Measurements from ENCODE around the gene SEPTIN2. TPM values are rescaled to one million over a fixed set of nuclear protein-coding genes. Genes with fewer than 3 reads are reported as not detected.

SEPTIN2 gene
- total and polyA plus RNA-seq, 10 of the 15 experiments (the other 5 are each of a cell fraction or from before 2014, with no cell fraction given): 169 to 474 (median 269) TPM

DNA sequence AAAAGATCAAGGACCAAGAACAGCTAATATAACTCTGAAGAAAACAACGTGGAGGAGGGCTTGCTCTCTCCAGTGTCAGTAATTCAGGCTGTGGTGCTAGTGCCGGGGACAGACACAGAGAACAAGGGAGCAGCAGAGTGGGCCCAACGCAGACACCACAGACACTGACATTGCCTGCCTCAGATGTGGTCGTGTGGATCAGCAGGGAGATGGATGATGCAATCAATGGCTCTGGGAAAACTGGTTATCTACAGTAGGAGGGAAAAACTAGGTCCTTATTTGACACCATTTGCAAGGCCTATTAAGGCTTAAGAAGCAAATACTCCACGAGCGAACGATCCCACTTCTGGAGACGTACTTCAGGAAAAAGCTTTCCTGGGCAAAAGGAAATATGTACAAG lies 36.3 kb upstream of the SEPTIN2 start:
- ChIA-PET POLR2A (interaction anchor here (0.6 to 1.6 kb wide), 3 partner anchors 31 to 45 kb away, joined by 3 read pairs; no protein-coding TSS in a partner anchor), CTCF (interaction anchor here (1.2 to 1.9 kb wide), 4 partner anchors 13 to 112 kb away, joined by 3 to 5 read pairs (median 4); no protein-coding TSS in a partner anchor)
- no peak for FAIRE-seq

DNA sequence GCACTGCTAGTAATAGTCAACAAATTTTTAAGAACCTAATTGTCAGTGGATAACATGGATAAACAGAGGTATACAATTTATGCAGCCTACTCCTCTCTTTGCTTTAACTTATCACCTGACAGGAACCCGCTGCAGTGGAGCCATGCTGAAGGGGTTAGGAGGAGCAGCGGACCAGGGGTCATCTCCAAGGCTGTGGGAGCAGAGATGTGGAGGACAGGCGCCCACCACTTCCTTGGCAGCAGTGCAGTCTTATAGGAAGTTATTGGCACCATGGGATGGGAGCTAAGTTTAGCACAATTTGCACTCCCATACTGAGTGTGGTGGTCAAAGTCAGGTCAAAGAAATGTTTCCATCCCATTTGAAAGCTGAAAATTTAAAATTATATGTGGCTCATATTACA lies 35.9 kb upstream of the SEPTIN2 start:
- in situ Hi-C loops (cut with MboI) (no loop called here), intact Hi-C loops (cut with micrococcal nuclease; ENCODE audit: unreplicated experiment) (no loop called here)
- BruUV-seq (replicated peaks): no TSS peak
- no peak overlapping the region for H3K4me3 ChIP-seq
- H3K9me3 ChIP-seq (replicated peaks; ENCODE audit: control insufficient read depth, insufficient read depth, low read length): no peaks in the 10 kb centered on the region; the same call in 2 of the 3 replicates
- ATAC-seq: peak; percentile 19
- peak overlapping the region; percentile 39 for H3K4me2 ChIP-seq (ENCODE audit: control insufficient read depth, insufficient read depth)
- H3K79me2 ChIP-seq (ENCODE audit: control insufficient read depth, insufficient read depth, low read length): peaks cover 74% of the 10 kb centered on the region
- ChIA-PET POLR2A (interaction anchor here (0.6 to 1.6 kb wide), 3 partner anchors 31 to 44 kb away, joined by 3 read pairs; no protein-coding TSS in a partner anchor), CTCF (interaction anchor here (1.2 to 1.9 kb wide), 4 partner anchors 13 to 112 kb away, joined by 3 to 5 read pairs (median 4); no protein-coding TSS in a partner anchor), RAD21 (ENCODE audit: unreplicated experiment) (interaction anchor here (1.1 to 1.6 kb wide), 2 partner anchors 42 to 83 kb away, joined by 3 read pairs; no protein-coding TSS in a partner anchor), SMC1A (ENCODE audit: uncharacterized antibody, unreplicated experiment) (interaction anchor here (0.7 to 1.6 kb wide), 5 partner anchors 10 to 61 kb away, joined by 3 to 11 read pairs (median 4); no protein-coding TSS in a partner anchor)
- H3K27ac ChIP-seq (ENCODE audit: control insufficient read depth, insufficient read depth): peak overlapping the region; percentile 2; the same call in 1 of the 2 replicates
- H3K27me3 ChIP-seq (replicated peaks in 1 of 2; ENCODE audit: control insufficient read depth in 2 of 2, insufficient read depth in 2 of 2, low read length in 1 of 2): no peaks in the 10 kb centered on the region
- no peak for FAIRE-seq
- no peak overlapping the region for H3K9ac ChIP-seq (ENCODE audit: control insufficient read depth, insufficient read depth, low read length)
- DNase-seq (ENCODE audit: low read depth, low spot score): no peak
- H3K4me1 ChIP-seq (ENCODE audit: control insufficient read depth, insufficient read depth, low read length): peaks cover 12% of the 10 kb centered on the region
- no peaks in the 10 kb centered on the region for H4K20me1 ChIP-seq (ENCODE audit: control insufficient read depth, insufficient read depth)
- no peak overlapping the region for H2AFZ ChIP-seq (ENCODE audit: control insufficient read depth, low read depth, low read length)
- H3K36me3 ChIP-seq (ENCODE audit: control insufficient read depth in 2 of 2, insufficient read depth in 2 of 2, low read length in 1 of 2): peaks cover 0 to 2% of the 10 kb centered on the region in 2 experiments; a peak in 3 of 4 replicates
- 75% methylated on average over 3 of the region's 3 CpGs for WGBS (ENCODE audit: insufficient coverage, insufficient replicate concordance, low lambda C conversion rate, missing lambda C conversion rate)
- TF ChIP-seq SMARCA5 (IDR thresholded peaks at IDR 0.05): no peak

More for the DNA sequence above, 36.3 kb upstream of the SEPTIN2 start:
- no peak overlapping the region for H3K4me2 ChIP-seq (ENCODE audit: control insufficient read depth, insufficient read depth)
- intact Hi-C loops (cut with micrococcal nuclease; ENCODE audit: unreplicated experiment) (no loop called here), in situ Hi-C loops (cut with MboI) (no loop called here)
- no peak overlapping the region; the same call in 1 of the 2 replicates for H3K27ac ChIP-seq (ENCODE audit: control insufficient read depth, insufficient read depth)
- no peaks in the 10 kb centered on the region for H3K27me3 ChIP-seq (replicated peaks in 1 of 2; ENCODE audit: control insufficient read depth in 2 of 2, insufficient read depth in 2 of 2, low read length in 1 of 2)
- peaks cover 12% of the 10 kb centered on the region for H3K4me1 ChIP-seq (ENCODE audit: control insufficient read depth, insufficient read depth, low read length)
- ChIA-PET RAD21 (ENCODE audit: unreplicated experiment) (interaction anchor here (1.6 kb wide), 1 partner anchor 84 kb away, joined by 3 read pairs; no protein-coding TSS in a partner anchor), SMC1A (ENCODE audit: uncharacterized antibody, unreplicated experiment) (interaction anchor here (1.0 to 1.6 kb wide), 3 partner anchors 35 to 61 kb away, joined by 3 to 11 read pairs (median 4); no protein-coding TSS in a partner anchor)
- H3K79me2 ChIP-seq (ENCODE audit: control insufficient read depth, insufficient read depth, low read length): peaks cover 73% of the 10 kb centered on the region
- DNase-seq (ENCODE audit: low read depth, low spot score): no peak
- WGBS (ENCODE audit: insufficient coverage, insufficient replicate concordance, low lambda C conversion rate, missing lambda C conversion rate): 79% methylated on average over 8 of the region's 8 CpGs
- BruUV-seq (replicated peaks): no TSS peak
- no peaks in the 10 kb centered on the region for H4K20me1 ChIP-seq (ENCODE audit: control insufficient read depth, insufficient read depth)
- TF ChIP-seq RB1 (IDR thresholded peaks at IDR 0.05; ENCODE audit: borderline replicate concordance) (no peak), SIN3A (IDR thresholded peaks at IDR 0.05; ENCODE audit: low read depth, low read length) (no peak)
- no peak overlapping the region for H3K9ac ChIP-seq (ENCODE audit: control insufficient read depth, insufficient read depth, low read length)
- H2AFZ ChIP-seq (ENCODE audit: control insufficient read depth, low read depth, low read length): no peak overlapping the region
- ATAC-seq: no peak
- no peak overlapping the region for H3K4me3 ChIP-seq
- H3K9me3 ChIP-seq (replicated peaks; ENCODE audit: control insufficient read depth, insufficient read depth, low read length): no peaks in the 10 kb centered on the region; the same call in 2 of the 3 replicates
- peaks cover 0 to 2% of the 10 kb centered on the region in 2 experiments; a peak in 3 of 4 replicates for H3K36me3 ChIP-seq (ENCODE audit: control insufficient read depth in 2 of 2, insufficient read depth in 2 of 2, low read length in 1 of 2)

All from GM12878 (cell line).